Right lobe of liver (tissue), 6 donors: ENCODE measurements around the gene CEP128. TPM values are rescaled to one million over a fixed set of nuclear protein-coding genes. Genes with fewer than 3 reads are reported as not detected.

Experiments used
- ATAC-seq, 4 donors: fragments of 200-7000 bp; cut with Tn5 transposase; one replicate each; pipeline ENCODE4 v1.9.1; 2020; ENCODE audit warnings: mild to moderate bottlenecking in 4 of 4, moderate library complexity in 4 of 4
- DNase-seq, 3 donors: peaks; one replicate each; pipeline ENCODE4 v3.0.0-alpha.2; 2020
- H3K27ac ChIP-seq, 3 donors: fragments of 200-600 bp; one replicate each; pipeline ENCODE4 v1.8.0; 2022
- H3K27me3 ChIP-seq, 2 donors: fragments of 200-600 bp; one replicate each; pipeline ENCODE4 v1.8.0; 2022
- H3K36me3 ChIP-seq, 4 donors: fragments of 200-600 bp; sonication (generic) in 1 of 4; one replicate each; pipeline versions ENCODE4 v1.5.1 to v1.8.0; 2017 to 2022; ENCODE audit warnings: control low read depth in 1 of 4
- H3K4me1 ChIP-seq, 4 donors: fragments of 200-600 bp; sonication (generic) in 1 of 4; one replicate each; pipeline versions ENCODE4 v1.5.1 to v1.8.0; 2017 to 2022; ENCODE audit warnings: control low read depth in 1 of 4
- H3K4me3 ChIP-seq, 3 donors: fragments of 200-600 bp; one replicate each; pipeline ENCODE4 v1.8.0; 2022
- H3K9me3 ChIP-seq, 4 donors: fragments of 200-600 bp; sonication (generic) in 1 of 4; one replicate each; pipeline versions ENCODE4 v1.5.1 to v1.8.0; 2017 to 2022; ENCODE audit warnings: control low read depth in 1 of 4
- CTCF ChIP-seq, 4 donors: fragments of 200-600 bp in 3 of 4; fragments of 450-650 bp in 1 of 4; IDR thresholded peaks; one replicate each; pipeline versions ENCODE4 v1.5.1 to v1.8.0; 2016 to 2022; ENCODE audit warnings: antibody characterized with exemption in 4 of 4, mild to moderate bottlenecking in 2 of 4
- POLR2A ChIP-seq: fragments of 450-650 bp; IDR thresholded peaks from one replicate; pipeline ENCODE4 v1.6.1; 2017; ENCODE audit warnings: antibody characterized with exemption, mild to moderate bottlenecking
- whole genome bisulfite sequencing: methylation state at CpG from one replicate; pipeline ENCODE4 v1.1.6; 2018; ENCODE audit warnings: low coverage, low lambda C conversion rate; ENCODE audit not compliant: insufficient coverage; ENCODE audit errors: missing lambda C conversion rate; 5-methylcytosine and 5-hydroxymethylcytosine counted together
- intact Hi-C, 2 donors: fragments of 100-400 bp; cut with DNase I; formaldehyde crosslinking; loops; one replicate each; pipeline versions ENCODE4 v1.11.2 to v1.14.1; 2022
- total RNA-seq, 6 experiments: library from RNA; depleted of rRNA in 2 of 6; stranded (reverse); fragments of >200 nt in 2 of 6; fragmentation: NEBNext Ultra II Directional in 3 of 6; extraction: Animal tissue kit (Norgen Biotek cat#: 25700) in 3 of 6; gene quantifications; one replicate each; pipeline versions ENCODE4 v1.1.0 to v1.2.4, GENCODE V29; 2016 to 2023
- donor health status: DM: no; HTN: yes; CAD: no.
- donor health status: DM: no; HTN: no; CAD: no.
- donor health status: DM: no; HTN: no; CAD: no.
- donor health status: DM: no; HTN: yes; CAD: no.
- donor health status: DM: no; HTN: yes; CAD: no.

CEP128 gene
- total RNA-seq, 6 experiments from 2014 or later = 0.81 to 9.5 (median 1.7) TPM

- Histone ChIP-seq H3K27ac (no peak overlapping the region), H3K4me1 (no peaks in the 10 kb centered on the region), H3K9me3 (no peaks in the 10 kb centered on the region), H3K27me3 (no peaks in the 10 kb centered on the region), H3K4me3 (no peak overlapping the region), H3K36me3 (no peaks in the 10 kb centered on the region)
- ATAC-seq (no peak), DNase-seq (no peak)
- TF ChIP-seq POLR2A (no peak), CTCF (IDR thresholded peaks at IDR 0.05) (no peak)
- intact Hi-C loops = no loop called here
- 52% methylated on average over 2 of the region's 2 CpGs for WGBS
Observed at GRCh38 chr14:80644826-80645225, 296.7 kb downstream of the CEP128 start.

GRCh38 chr14:80638620-80639515, 302.7 kb downstream of the CEP128 start:
- Histone ChIP-seq H3K4me3 (no peak overlapping the region), H3K27ac (no peak overlapping the region), H3K4me1 (no peaks in the 10 kb centered on the region), H3K9me3 (no peaks in the 10 kb centered on the region), H3K36me3 (no peaks in the 10 kb centered on the region), H3K27me3 (no peaks in the 10 kb centered on the region)
- ATAC-seq (no peak), DNase-seq (no peak)
- intact Hi-C loops = no loop called here
- TF ChIP-seq POLR2A (no peak), CTCF (IDR thresholded peaks at IDR 0.05) (no peak)
- 90% methylated on average over 6 of the region's 6 CpGs for WGBS

- Histone ChIP-seq H3K4me1 (no peaks in the 10 kb centered on the region), H3K27ac (no peak overlapping the region), H3K9me3 (no peaks in the 10 kb centered on the region), H3K4me3 (no peak overlapping the region), H3K27me3 (no peaks in the 10 kb centered on the region), H3K36me3 (no peaks in the 10 kb centered on the region)
- ATAC-seq (no peak), DNase-seq (no peak)
- intact Hi-C loops = no loop called here
- TF ChIP-seq POLR2A = no peak
- TF ChIP-seq CTCF (IDR thresholded peaks at IDR 0.05) = no peak
- WGBS = 90% methylated on average over 10 of the region's 10 CpGs
Observed at GRCh38 chr14:80637756-80638619, 303.6 kb downstream of the CEP128 start.

GRCh38 chr14:80636071-80636470, 305.5 kb downstream of the CEP128 start:
- DNase-seq = no peak
- WGBS = 100% methylated on average over 1 of the region's 1 CpG
- Histone ChIP-seq H3K4me1 (no peaks in the 10 kb centered on the region), H3K9me3 (no peaks in the 10 kb centered on the region), H3K36me3 (no peaks in the 10 kb centered on the region), H3K27ac (no peak overlapping the region), H3K27me3 (no peaks in the 10 kb centered on the region), H3K4me3 (no peak overlapping the region)
- ATAC-seq = no peak
- intact Hi-C loops = no loop called here
- TF ChIP-seq CTCF (IDR thresholded peaks at IDR 0.05) (no peak), POLR2A (no peak)
